PC-9 (cell line): Measurements from ENCODE around the gene SMAP1. TPM values are rescaled to one million over a fixed set of nuclear protein-coding genes. Genes with fewer than 3 reads are reported as not detected.
A peak's percentile ranks its signal among the peaks of the same experiment; 100 is the strongest.

Experiments used
- Bru-seq: library from RNA; stranded (reverse); fragments of 400-500 nt; gene quantifications from one replicate; lab custom pipeline; 2021; lab: Mats Ljungman, UMichigan
- BruChase-seq, 2 experiments: library from RNA; stranded (reverse); fragments of 400-500 nt; gene quantifications; one replicate each; lab custom pipeline; 2021; lab: Mats Ljungman, UMichigan
- BruUV-seq: library from RNA; stranded (reverse); fragments of 400-500 nt; replicated peaks from 2 replicates; lab custom pipeline; 2021; lab: Mats Ljungman, UMichigan
- CTCF ChIA-PET: fragments of 300-600 bp; sonication (Branson Sonifier 250); formaldehyde crosslinking; loops from one replicate; lab custom pipeline; 2022; ENCODE audit warnings: antibody characterized with exemption; lab: Charles Lee
- POLR2A ChIA-PET: fragments of 300-600 bp; sonication (Branson Sonifier 250); formaldehyde crosslinking; loops from one replicate; lab custom pipeline; 2022; ENCODE audit warnings: antibody characterized with exemption; ENCODE audit not compliant: unreplicated experiment; lab: Charles Lee
- DNase-seq, 2 experiments: peaks; one replicate each; pipeline versions ENCODE4 v3.0.0 to v3.0.0-alpha.2; 2015 to 2022; ENCODE audit warnings: mixed read lengths in 1 of 2
- H2AFZ ChIP-seq: fragments of 200-600 bp; sonication (generic); 2 replicates; pipeline ENCODE4 v1.8.1; 2017; ENCODE audit warnings: antibody characterized with exemption
- H3F3A ChIP-seq: fragments of 200-600 bp; sonication (generic); 2 replicates; pipeline ENCODE4 v1.8.1; 2017; ENCODE audit warnings: antibody characterized with exemption, mild to moderate bottlenecking, low read depth; ENCODE audit not compliant: insufficient read depth
- H3K27ac ChIP-seq: fragments of 200-600 bp; sonication (generic); 2 replicates; pipeline ENCODE4 v1.6.1; 2016; ENCODE audit warnings: mixed run types
- H3K27me3 ChIP-seq: fragments of 200-600 bp; sonication (generic); 2 replicates; pipeline ENCODE4 v1.6.1; 2016; ENCODE audit warnings: low read depth, mixed run types; ENCODE audit not compliant: insufficient read depth
- H3K36me3 ChIP-seq: fragments of 200-600 bp; sonication (generic); 2 replicates; pipeline ENCODE4 v1.6.1; 2016; ENCODE audit warnings: low read depth, mixed run types
- H3K4me1 ChIP-seq: fragments of 200-600 bp; sonication (generic); replicated peaks from 2 replicates; pipeline ENCODE4 v1.6.1; 2016; ENCODE audit warnings: mixed run types; ENCODE audit not compliant: insufficient read depth
- H3K4me2 ChIP-seq: fragments of 200-600 bp; sonication (generic); 2 replicates; pipeline ENCODE4 v1.6.1; 2017; ENCODE audit warnings: mixed run types
- H3K4me3 ChIP-seq: fragments of 200-600 bp; sonication (generic); 2 replicates; pipeline ENCODE4 v1.6.1; 2016; ENCODE audit warnings: mixed run types
- H3K79me2 ChIP-seq: fragments of 200-600 bp; sonication (generic); 2 replicates; pipeline ENCODE4 v1.6.1; 2017; ENCODE audit warnings: low read depth, mixed run types
- H3K9me2 ChIP-seq: fragments of 200-600 bp; sonication (generic); 2 replicates; pipeline ENCODE4 v1.8.1; 2017; ENCODE audit warnings: mild to moderate bottlenecking; ENCODE audit not compliant: insufficient read depth
- H3K9me3 ChIP-seq: fragments of 200-600 bp; sonication (generic); 2 replicates; pipeline ENCODE4 v1.8.1; 2016; ENCODE audit warnings: low read depth; ENCODE audit not compliant: insufficient read depth
- H4K20me1 ChIP-seq: fragments of 200-600 bp; sonication (generic); 2 replicates; pipeline ENCODE4 v1.8.1; 2017; ENCODE audit not compliant: insufficient read depth
- EZH2 ChIP-seq: fragments of 200-600 bp; sonication (generic); IDR thresholded peaks from 2 replicates; pipeline ENCODE4 v1.8.0; 2017; ENCODE audit warnings: antibody characterized with exemption, low read depth
- intact Hi-C: fragments of 100-400 bp; cut with micrococcal nuclease; formaldehyde crosslinking; loops from one replicate; pipeline ENCODE4 v1.10.0; 2022; ENCODE audit not compliant: unreplicated experiment
- long read RNA-seq: library from polyadenylated mRNA; stranded (forward); transcript quantifications from one replicate; pipeline ENCODE4 v2.0.0, GENCODE V29; 2022
- total RNA-seq: library from RNA; stranded (reverse); gene quantifications from 2 replicates; pipeline ENCODE4 v1.2.3, GENCODE V29; 2021
- TF ChIP-seq, protein P1 (sequence below): fragments of 200-600 bp; sonication (generic); conservative IDR thresholded peaks from 2 replicates; pipeline ENCODE4 v1.6.1; 2017; ENCODE audit warnings: mixed run types, antibody characterized with exemption, mild to moderate bottlenecking, moderate library complexity

Gene SMAP1
- 20.6 and 29.3 TPM in 2 replicates for total RNA-seq
- percentile 81 among the genes with signal in this experiment for Bru-seq, nascent RNA
- percentile 72 among the genes with signal in this experiment for BruChase-seq, experiment 1, labeled RNA remaining after a 2-hour chase
- BruChase-seq, experiment 2, labeled RNA remaining after a 6-hour chase = percentile 71 among the genes with signal in this experiment
- long read RNA-seq, transcript SMAP1-201 (10 exons, 2,403 nt) = major isoform, 25 of 54 reads
- long read RNA-seq, partial matches to known transcripts = 18 of 54 reads
- long read RNA-seq, other reads (novel, unspliced or antisense) = 9 of 54 reads

DNA sequence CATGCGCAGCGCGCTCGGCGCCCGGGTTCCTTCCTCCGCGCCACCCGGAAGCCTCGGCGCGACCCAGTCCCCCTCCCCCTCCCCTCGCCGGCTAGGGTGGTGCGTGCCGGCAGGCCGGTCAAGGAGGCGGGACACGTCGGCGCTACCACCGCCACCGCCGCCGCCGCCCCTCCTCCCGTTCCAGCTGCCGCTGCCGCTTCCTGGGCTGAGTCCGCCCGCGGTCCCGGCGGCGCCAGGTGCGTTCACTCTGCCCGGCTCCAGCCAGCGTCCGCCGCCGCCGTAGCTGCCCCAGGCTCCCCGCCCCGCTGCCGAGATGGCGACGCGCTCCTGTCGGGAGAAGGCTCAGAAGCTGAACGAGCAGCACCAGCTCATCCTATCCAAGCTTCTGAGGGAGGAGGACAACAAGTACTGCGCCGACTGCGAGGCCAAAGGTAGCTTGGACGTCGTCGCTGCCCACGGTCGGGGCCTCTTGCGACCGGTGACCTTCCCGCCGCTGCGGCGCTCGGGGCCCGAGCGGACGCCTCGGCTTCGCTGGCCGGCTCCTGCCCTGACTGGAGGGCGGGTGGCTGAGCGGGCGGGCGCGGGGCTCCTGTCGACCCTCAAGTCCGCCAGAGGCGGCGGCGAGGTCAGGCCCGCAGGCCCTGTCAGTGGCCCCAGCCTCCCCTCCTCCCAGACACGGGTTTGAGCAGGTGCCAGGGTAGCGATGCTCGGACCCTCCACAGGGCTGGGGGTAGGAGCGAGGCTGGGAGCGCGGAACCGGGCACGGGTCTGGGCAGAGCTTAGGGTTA is at the start of gene SMAP1:
Gene SMAP1 (plus strand): TSS at position 173 of the 788 bp plus-strand sequence. CDS start 141 bp downstream, at position 314.
- no peaks in the 10 kb centered on the region for H3K27me3 ChIP-seq
- H3K9me2 ChIP-seq = no peaks in the 10 kb centered on the region
- peaks cover 48% of the 10 kb centered on the region for H3K79me2 ChIP-seq
- TF ChIP-seq EZH2 = no peak
- TF ChIP-seq, protein P1, sequence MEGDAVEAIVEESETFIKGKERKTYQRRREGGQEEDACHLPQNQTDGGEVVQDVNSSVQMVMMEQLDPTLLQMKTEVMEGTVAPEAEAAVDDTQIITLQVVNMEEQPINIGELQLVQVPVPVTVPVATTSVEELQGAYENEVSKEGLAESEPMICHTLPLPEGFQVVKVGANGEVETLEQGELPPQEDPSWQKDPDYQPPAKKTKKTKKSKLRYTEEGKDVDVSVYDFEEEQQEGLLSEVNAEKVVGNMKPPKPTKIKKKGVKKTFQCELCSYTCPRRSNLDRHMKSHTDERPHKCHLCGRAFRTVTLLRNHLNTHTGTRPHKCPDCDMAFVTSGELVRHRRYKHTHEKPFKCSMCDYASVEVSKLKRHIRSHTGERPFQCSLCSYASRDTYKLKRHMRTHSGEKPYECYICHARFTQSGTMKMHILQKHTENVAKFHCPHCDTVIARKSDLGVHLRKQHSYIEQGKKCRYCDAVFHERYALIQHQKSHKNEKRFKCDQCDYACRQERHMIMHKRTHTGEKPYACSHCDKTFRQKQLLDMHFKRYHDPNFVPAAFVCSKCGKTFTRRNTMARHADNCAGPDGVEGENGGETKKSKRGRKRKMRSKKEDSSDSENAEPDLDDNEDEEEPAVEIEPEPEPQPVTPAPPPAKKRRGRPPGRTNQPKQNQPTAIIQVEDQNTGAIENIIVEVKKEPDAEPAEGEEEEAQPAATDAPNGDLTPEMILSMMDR = no peak
- intact Hi-C loops = loop anchor here (1.0 to 5.0 kb wide), 2 partner anchors 102 to 256 kb away; partner anchors contain the start of genes FAM135A and SDHAF4
- peaks cover 2% of the 10 kb centered on the region for H4K20me1 ChIP-seq
- H2AFZ ChIP-seq = peak within 1 kb of the TSS; percentile 99
- no TSS peak for BruUV-seq
- no peaks in the 10 kb centered on the region for H3K36me3 ChIP-seq
- POLR2A ChIA-PET = interaction anchor here (0.6 to 1.2 kb wide), 6 partner anchors 27 to 752 kb away, joined by 3 to 9 read pairs (median 4); partner anchors contain the start of genes FAM135A and SDHAF4
- no peaks in the 10 kb centered on the region for H3K9me3 ChIP-seq
- H3K4me1 ChIP-seq = peaks cover 22% of the 10 kb centered on the region
- H3K4me2 ChIP-seq = peak within 1 kb of the TSS; percentile 95
- H3F3A ChIP-seq = no peaks in the 10 kb centered on the region; the same call in 1 of the 2 replicates
- peak; percentile 77 to 98 for DNase-seq
- peak within 1 kb of the TSS; percentile 71 for H3K27ac ChIP-seq
- CTCF ChIA-PET = interaction anchor here (0.6 kb wide), 2 partner anchors 17 to 163 kb away, joined by 3 to 4 read pairs; no protein-coding TSS in a partner anchor
- H3K4me3 ChIP-seq = peak within 1 kb of the TSS; percentile 72

DNA sequence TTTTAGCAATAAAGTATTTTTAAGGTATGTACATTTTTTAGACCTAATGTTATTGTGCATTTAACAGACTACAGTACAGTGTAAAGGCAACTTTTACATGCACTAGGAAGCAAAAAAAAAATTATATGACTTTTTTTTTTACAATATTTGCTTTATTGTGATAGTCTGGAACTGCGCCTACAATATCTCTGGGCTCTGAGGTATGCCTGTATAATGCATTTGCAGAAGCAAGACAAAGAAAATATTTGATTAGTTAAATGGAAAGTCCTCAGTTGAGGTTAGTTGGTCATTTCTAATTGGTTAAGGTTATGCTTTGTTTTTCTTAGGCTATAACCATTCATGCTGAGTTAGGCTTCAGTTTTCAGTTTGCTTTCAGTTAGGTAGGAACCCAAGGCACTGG is 46.9 kb upstream of the SMAP1 start:
- H2AFZ ChIP-seq = no peak overlapping the region
- no peaks in the 10 kb centered on the region for H3K4me1 ChIP-seq
- no peak overlapping the region for H3K4me3 ChIP-seq
- H3K36me3 ChIP-seq = no peaks in the 10 kb centered on the region
- H3K27me3 ChIP-seq = no peaks in the 10 kb centered on the region
- H3F3A ChIP-seq = no peaks in the 10 kb centered on the region
- no peak overlapping the region for H3K27ac ChIP-seq
- no peak for DNase-seq
- intact Hi-C loops = no loop called here
- ChIA-PET CTCF (no interaction called here), POLR2A (no interaction called here)
- H3K79me2 ChIP-seq = no peaks in the 10 kb centered on the region
- H3K4me2 ChIP-seq = no peak overlapping the region
- no peaks in the 10 kb centered on the region for H4K20me1 ChIP-seq
- H3K9me3 ChIP-seq = no peaks in the 10 kb centered on the region
- TF ChIP-seq, protein P1 = no peak
- TF ChIP-seq EZH2 = no peak
- no peaks in the 10 kb centered on the region for H3K9me2 ChIP-seq
- BruUV-seq = no TSS peak

DNA sequence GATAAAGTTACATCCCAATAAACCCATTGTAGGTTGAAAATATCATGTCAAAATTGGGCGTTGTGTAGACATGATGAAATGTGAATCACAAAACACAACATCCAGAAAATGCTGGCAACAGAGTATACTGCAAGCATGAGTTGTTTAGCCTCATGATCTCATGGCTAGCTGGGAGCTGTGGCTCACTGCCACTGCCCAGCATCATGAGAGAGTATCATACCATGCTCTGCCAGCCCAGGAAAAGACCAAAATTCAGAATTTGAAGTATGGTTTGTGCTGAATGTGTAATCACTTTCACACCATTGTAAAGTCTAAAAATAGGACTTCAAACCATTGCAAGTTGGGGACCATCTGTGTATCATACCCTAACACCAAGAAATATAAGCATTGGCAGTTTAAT is 45.2 kb upstream of the SMAP1 start:
- no peak overlapping the region for H3K27ac ChIP-seq
- BruUV-seq = no TSS peak
- no peaks in the 10 kb centered on the region for H3K36me3 ChIP-seq
- ChIA-PET POLR2A (no interaction called here), CTCF (no interaction called here)
- no peaks in the 10 kb centered on the region for H4K20me1 ChIP-seq
- no peak overlapping the region for H3K4me2 ChIP-seq
- DNase-seq = no peak
- no peaks in the 10 kb centered on the region for H3F3A ChIP-seq
- intact Hi-C loops = no loop called here
- no peaks in the 10 kb centered on the region for H3K9me3 ChIP-seq
- H3K4me1 ChIP-seq = no peaks in the 10 kb centered on the region
- TF ChIP-seq EZH2 = no peak
- TF ChIP-seq, protein P1 = no peak
- no peaks in the 10 kb centered on the region for H3K9me2 ChIP-seq
- H2AFZ ChIP-seq = no peak overlapping the region
- no peaks in the 10 kb centered on the region for H3K27me3 ChIP-seq
- H3K79me2 ChIP-seq = no peaks in the 10 kb centered on the region
- H3K4me3 ChIP-seq = no peak overlapping the region
